PC-3 (cell line): ENCODE data around the gene HSD3B7.

ENCODE experiments used
- CTCF ChIP-seq: fragments of 300-600 bp; sonication (generic); conservative IDR thresholded peaks from 2 replicates; pipeline ENCODE4 v1.5.1; 2017; ENCODE audit warnings: antibody characterized with exemption, low read depth, mild to moderate bottlenecking, low read length
- EZH2 ChIP-seq: fragments of 300-600 bp; sonication (generic); IDR thresholded peaks from one replicate; pipeline ENCODE4 v1.6.1; 2017; ENCODE audit warnings: antibody characterized with exemption, mild to moderate bottlenecking, low read length; ENCODE audit not compliant: unreplicated experiment
- EZH2phosphoT487 ChIP-seq: fragments of 300-600 bp; sonication (generic); IDR thresholded peaks from 2 replicates; pipeline ENCODE4 v1.6.1; 2018; ENCODE audit warnings: mild to moderate bottlenecking, antibody characterized with exemption, low read length, borderline replicate concordance

- TF ChIP-seq EZH2phosphoT487 (no peak), CTCF (no peak), EZH2 (no peak)
Observed at GRCh38 chr16:31033709-31034492, 48.9 kb downstream of the HSD3B7 start.
